GM13976 (cell line): ENCODE results near the gene LHPP.

Source experiments
- DNase-seq: peaks from one replicate; pipeline ENCODE4 v3.0.0; 2012; ENCODE audit warnings: low spot score
- in situ Hi-C: fragments of 300-500 bp; cut with MboI; formaldehyde crosslinking; loops from one replicate; pipeline ENCODE4 v1.12.0; 2022; ENCODE audit warnings: low sequenced_read_pairs, mixed read lengths, inconsistent platforms; ENCODE audit not compliant: unreplicated experiment
- TF ChIP-seq, protein P1 (sequence below): IDR thresholded peaks from 2 replicates; pipeline ENCODE4 v1.5.1; 2012; ENCODE audit warnings: borderline replicate concordance, mild to moderate bottlenecking; ENCODE audit not compliant: insufficient read depth; ENCODE audit errors: extremely low read depth, missing control alignments, control extremely low read depth

Gene LHPP

GRCh38 chr10:124604214-124605000 is 142.8 kb downstream of the LHPP start:
- DNase-seq = no peak
- in situ Hi-C loops = no loop called here
- TF ChIP-seq, protein P1, sequence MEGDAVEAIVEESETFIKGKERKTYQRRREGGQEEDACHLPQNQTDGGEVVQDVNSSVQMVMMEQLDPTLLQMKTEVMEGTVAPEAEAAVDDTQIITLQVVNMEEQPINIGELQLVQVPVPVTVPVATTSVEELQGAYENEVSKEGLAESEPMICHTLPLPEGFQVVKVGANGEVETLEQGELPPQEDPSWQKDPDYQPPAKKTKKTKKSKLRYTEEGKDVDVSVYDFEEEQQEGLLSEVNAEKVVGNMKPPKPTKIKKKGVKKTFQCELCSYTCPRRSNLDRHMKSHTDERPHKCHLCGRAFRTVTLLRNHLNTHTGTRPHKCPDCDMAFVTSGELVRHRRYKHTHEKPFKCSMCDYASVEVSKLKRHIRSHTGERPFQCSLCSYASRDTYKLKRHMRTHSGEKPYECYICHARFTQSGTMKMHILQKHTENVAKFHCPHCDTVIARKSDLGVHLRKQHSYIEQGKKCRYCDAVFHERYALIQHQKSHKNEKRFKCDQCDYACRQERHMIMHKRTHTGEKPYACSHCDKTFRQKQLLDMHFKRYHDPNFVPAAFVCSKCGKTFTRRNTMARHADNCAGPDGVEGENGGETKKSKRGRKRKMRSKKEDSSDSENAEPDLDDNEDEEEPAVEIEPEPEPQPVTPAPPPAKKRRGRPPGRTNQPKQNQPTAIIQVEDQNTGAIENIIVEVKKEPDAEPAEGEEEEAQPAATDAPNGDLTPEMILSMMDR = no peak

GRCh38 chr10:124605001-124605370 is 143.4 kb downstream of the LHPP start:
- DNase-seq = no peak
- in situ Hi-C loops = no loop called here
- TF ChIP-seq, protein P1 = no peak

- in situ Hi-C loops = no loop called here
- TF ChIP-seq, protein P1 = no peak
These were observed 143.8 kb downstream of the LHPP start for GRCh38 chr10:124605481-124605855.

DNA sequence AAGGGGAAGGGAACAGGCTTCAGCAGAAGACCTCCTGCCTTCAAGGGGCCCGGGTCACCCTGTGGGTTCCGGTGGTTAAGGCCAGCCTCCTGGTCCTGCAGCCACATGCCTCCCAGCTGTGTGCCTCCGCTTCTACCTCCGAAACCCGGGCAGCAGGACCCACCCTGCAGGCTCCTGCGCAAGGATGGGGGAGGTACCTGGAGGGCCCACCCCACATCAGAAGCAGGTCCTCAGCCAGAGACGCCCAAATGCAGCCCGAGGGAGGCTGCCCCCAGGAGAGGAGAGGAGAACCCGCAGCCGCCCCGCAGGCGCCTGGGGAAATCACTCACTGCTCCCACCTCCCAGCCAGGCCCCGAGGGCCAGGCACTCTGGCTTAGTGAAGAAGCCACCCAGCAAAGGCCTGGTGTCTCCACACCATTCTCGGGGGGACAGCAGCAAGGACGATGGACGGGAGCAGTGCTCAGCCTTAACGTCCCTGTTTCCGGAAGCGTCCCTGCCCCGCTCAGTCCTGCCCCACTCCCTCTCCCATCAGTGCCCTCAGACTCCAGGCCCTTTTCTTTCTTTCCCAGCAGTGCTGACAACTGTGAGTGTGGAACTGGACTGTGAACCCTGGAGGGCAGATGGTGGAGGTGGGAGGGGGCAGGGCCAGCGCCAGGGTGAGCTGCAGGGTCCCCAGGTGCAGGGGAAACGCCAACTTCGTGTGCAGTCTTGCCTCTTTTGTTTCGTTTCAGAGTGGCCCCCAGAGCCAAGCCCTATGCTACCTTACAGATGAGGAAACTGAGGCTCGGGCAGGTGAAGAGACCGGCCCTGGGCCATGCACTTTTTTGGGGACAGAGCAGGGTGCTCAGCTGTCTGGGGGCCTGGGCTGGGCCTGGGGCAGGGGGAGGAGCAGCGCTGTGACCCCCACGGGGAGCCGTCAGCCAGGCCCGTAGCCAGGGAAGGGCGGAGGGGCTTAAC is 144.5 kb downstream of the LHPP start:
- in situ Hi-C loops = no loop called here
- TF ChIP-seq, protein P1 = no peak
- DNase-seq = no peak

More at GRCh38 chr10:124605481-124605855, 143.8 kb downstream of the LHPP start:
- no peak for DNase-seq

GRCh38 chr10:124606822-124607221 is 145.2 kb downstream of the LHPP start:
- no peak for DNase-seq
- in situ Hi-C loops = no loop called here
- TF ChIP-seq, protein P1 = no peak

GRCh38 chr10:124607693-124608092 is 146.1 kb downstream of the LHPP start:
- in situ Hi-C loops = no loop called here
- DNase-seq = no peak
- TF ChIP-seq, protein P1 = no peak
